K562 (cell line): ENCODE measurements around the gene LRRC25. TPM values are rescaled to one million over a fixed set of nuclear protein-coding genes. Genes with fewer than 3 reads are reported as not detected.
A peak's percentile ranks its signal among the peaks of the same experiment; 100 is the strongest.

Experiments
- ATAC-seq: fragments of 200-7000 bp; cut with Tn5 transposase; 3 replicates; pipeline ENCODE4 v1.9.1; 2020; ENCODE audit warnings: moderate library complexity
- BruUV-seq: library from RNA; stranded (reverse); fragments of 400-500 nt; replicated peaks from 2 replicates; lab custom pipeline; 2021; lab: Mats Ljungman, UMichigan
- CTCF ChIA-PET: fragments of 300-600 bp; formaldehyde crosslinking; extraction: SDS; loops from one replicate; lab custom pipeline; 2021; ENCODE audit warnings: low intra/inter-chr PET ratio; lab: Yijun Ruan, JAX
- POLR2A ChIA-PET: fragments of 300-600, 350-650 bp; sonication (Branson Sonifier 250); formaldehyde crosslinking; extraction: SDS; loops from one replicate; lab custom pipeline; 2021; ENCODE audit warnings: antibody characterized with exemption, inconsistent platforms; lab: Yijun Ruan, JAX
- DNase-seq, 4 experiments: peaks; one replicate each; pipeline versions ENCODE4 v3.0.0 to v3.0.0-alpha.2; 2011 to 2018; ENCODE audit warnings: low spot score in 3 of 4, mixed read lengths in 3 of 4; ENCODE audit errors: extremely low read depth in 1 of 4
- FAIRE-seq: peaks from 2 replicates; lab custom pipeline; 2011; peaks lifted over from hg19 to GRCh38; lab: Jason Lieb, UNC
- H2AFZ ChIP-seq: 2 replicates; pipeline ENCODE4 v1.6.0; 2011; ENCODE audit warnings: low read depth, low read length, control low read depth, inconsistent platforms
- H3K27ac ChIP-seq: fragments of 200-600 bp; 3 replicates; pipeline ENCODE4 v1.8.0; 2011; ENCODE audit warnings: low read depth, mild to moderate bottlenecking, control low read depth, inconsistent platforms, low read length, moderate library complexity, mixed read lengths; ENCODE audit errors: extremely low read depth
- H3K27me3 ChIP-seq, 2 experiments: fragments of 300-600 bp in 1 of 2; 2 replicates in 1 of 2; 3 replicates in 1 of 2; pipeline versions ENCODE4 v1.6.0 to v1.8.0; 2011; ENCODE audit warnings: inconsistent platforms in 2 of 2, low read length in 2 of 2, mild to moderate bottlenecking in 1 of 2, mixed read lengths in 1 of 2, moderate library complexity in 1 of 2; ENCODE audit not compliant: control insufficient read depth in 2 of 2, insufficient read depth in 2 of 2
- H3K36me3 ChIP-seq: fragments of 300-600 bp; 3 replicates; pipeline ENCODE4 v1.8.0; 2011; ENCODE audit warnings: mild to moderate bottlenecking, low read length, inconsistent platforms; ENCODE audit not compliant: control insufficient read depth, insufficient read depth
- H3K4me1 ChIP-seq, 2 experiments: fragments of 200-600 bp in 1 of 2; replicated peaks in 1 of 2; 2 replicates in 1 of 2; 3 replicates in 1 of 2; pipeline versions ENCODE4 v1.5.1 to v1.8.0; 2011; ENCODE audit warnings: inconsistent platforms in 2 of 2, low read length in 2 of 2, mild to moderate bottlenecking in 1 of 2, mixed read lengths in 1 of 2, moderate library complexity in 1 of 2; ENCODE audit not compliant: control insufficient read depth in 2 of 2, insufficient read depth in 2 of 2
- H3K4me2 ChIP-seq: 2 replicates; pipeline ENCODE4 v1.6.1; 2011; ENCODE audit warnings: low read length, control low read depth, inconsistent platforms, mixed read lengths; ENCODE audit not compliant: insufficient read depth
- H3K4me3 ChIP-seq: fragments of 200-600 bp; sonication (generic), shearing (Covaris generic); 2 replicates; pipeline ENCODE4 v1.5.1; 2016; ENCODE audit warnings: control low read depth, inconsistent platforms
- H3K79me2 ChIP-seq: fragments of 200-600 bp; 3 replicates; pipeline ENCODE4 v1.8.0; 2011; ENCODE audit warnings: low read length, inconsistent platforms; ENCODE audit not compliant: control insufficient read depth, insufficient read depth
- H3K9ac ChIP-seq, 2 experiments: 2 replicates each; pipeline versions ENCODE4 v1.6.0 to v1.6.1; 2011; ENCODE audit warnings: low read depth in 2 of 2, low read length in 2 of 2, control low read depth in 1 of 2, inconsistent platforms in 1 of 2, mild to moderate bottlenecking in 1 of 2, mixed read lengths in 1 of 2; ENCODE audit not compliant: insufficient read depth in 1 of 2
- H3K9me1 ChIP-seq: one replicate; pipeline ENCODE4 v1.6.0; 2011; ENCODE audit warnings: inconsistent platforms, mild to moderate bottlenecking, low read length, moderate library complexity; ENCODE audit not compliant: control insufficient read depth, insufficient read depth
- H3K9me3 ChIP-seq: replicated peaks from 2 replicates; pipeline ENCODE4 v1.5.1; 2011; ENCODE audit warnings: low read depth, low read length, inconsistent platforms; ENCODE audit not compliant: control insufficient read depth, insufficient read depth
- H4K20me1 ChIP-seq: replicated peaks from 2 replicates; pipeline ENCODE4 v1.6.1; 2011; ENCODE audit warnings: low read length, inconsistent platforms, mixed read lengths; ENCODE audit not compliant: control insufficient read depth, insufficient read depth
- FOS ChIP-seq: IDR thresholded peaks from 3 replicates; pipeline ENCODE4 v1.6.1; 2011; ENCODE audit not compliant: insufficient read length; ENCODE audit errors: extremely low read depth
- FUS ChIP-seq: fragments of 200-400 bp; formaldehyde crosslinking; optimal IDR thresholded peaks from 2 replicates; pipeline ENCODE3; 2017; ENCODE audit warnings: low read depth, low read length
- HNRNPK ChIP-seq: fragments of 200-400 bp; formaldehyde crosslinking; IDR thresholded peaks from one replicate; pipeline ENCODE4 v1.6.1; 2018; ENCODE audit warnings: mild to moderate bottlenecking, low read depth, low read length; ENCODE audit not compliant: poor library complexity, severe bottlenecking
- KAT2B ChIP-seq: IDR thresholded peaks from one replicate; pipeline ENCODE4 v1.6.1; 2012; ENCODE audit warnings: low read depth, mild to moderate bottlenecking, control low read depth, inconsistent platforms, low read length, moderate library complexity
- MAFK ChIP-seq: IDR thresholded peaks from 2 replicates; pipeline ENCODE4 v1.6.1; 2011; ENCODE audit warnings: low read length, improper control_type of control experiment
- NR2F6 ChIP-seq: fragments of 450-650 bp; formaldehyde crosslinking; IDR thresholded peaks from 2 replicates; pipeline ENCODE4 v1.4.0; 2020; ENCODE audit warnings: mild to moderate bottlenecking
- POLR2G ChIP-seq: fragments of 200-400 bp; formaldehyde crosslinking; IDR thresholded peaks from 2 replicates; pipeline ENCODE4 v1.6.1; 2017; ENCODE audit warnings: low read depth, mild to moderate bottlenecking, antibody characterized with exemption, low read length, moderate library complexity
- PURB ChIP-seq: sonication (generic); formaldehyde crosslinking; IDR thresholded peaks from 2 replicates; pipeline ENCODE4 v1.9.0; 2021; ENCODE audit warnings: low read depth, mild to moderate bottlenecking, missing genetic modification reagents
- RBFOX2 ChIP-seq: fragments of 200-400 bp; formaldehyde crosslinking; IDR thresholded peaks from 2 replicates; pipeline ENCODE4 v1.6.1; 2017; ENCODE audit warnings: low read depth, mild to moderate bottlenecking, low read length, moderate library complexity
- RBM25 ChIP-seq: fragments of 200-400 bp; formaldehyde crosslinking; IDR thresholded peaks from 2 replicates; pipeline ENCODE4 v1.6.1; 2018; ENCODE audit warnings: low read length, low read depth, moderate library complexity; ENCODE audit not compliant: severe bottlenecking
- ZBTB33 ChIP-seq: sonication (generic); formaldehyde crosslinking; IDR thresholded peaks from 2 replicates; pipeline ENCODE4 v1.8.1; 2023; ENCODE audit warnings: mild to moderate bottlenecking, missing genetic modification reagents
- ZBTB9 ChIP-seq: fragments of 450-650 bp; formaldehyde crosslinking; IDR thresholded peaks from 2 replicates; pipeline ENCODE4 v1.4.0; 2020; ENCODE audit warnings: mild to moderate bottlenecking, moderate library complexity
- ZC3H11A ChIP-seq: IDR thresholded peaks from 2 replicates; pipeline ENCODE4 v1.6.1; 2012; ENCODE audit warnings: low read depth, low read length, improper control_type of control experiment
- ZNF133 ChIP-seq: fragments of 250-450 bp; sonication (Bioruptor Pico); IDR thresholded peaks from 2 replicates; pipeline ENCODE4 v1.4.0; 2020; ENCODE audit warnings: mild to moderate bottlenecking
- ZNF263 ChIP-seq: sonication (generic); formaldehyde crosslinking; IDR thresholded peaks from 2 replicates; pipeline ENCODE4 v1.8.0; 2022; ENCODE audit warnings: mild to moderate bottlenecking, missing genetic modification reagents, borderline replicate concordance
- WGBS: fragments of 100-300 bp; shearing (Covaris generic); methylation state at CpG from one replicate; pipeline ENCODE4 v1.1.6; 2016; ENCODE audit warnings: low coverage, mixed read lengths; ENCODE audit not compliant: insufficient coverage; ENCODE audit errors: missing lambda C conversion rate; 5-methylcytosine and 5-hydroxymethylcytosine counted together
- in situ Hi-C: fragments of 300-500 bp; cut with MboI; formaldehyde crosslinking; loops from 4 replicates; pipeline ENCODE4 v1.15.0; 2018; ENCODE audit warnings: inconsistent platforms, mixed read lengths
- intact Hi-C: fragments of 100-400 bp; cut with micrococcal nuclease; formaldehyde crosslinking; loops from 2 replicates; pipeline ENCODE4 v1.14.2; 2022
- polyA plus RNA-seq, 8 experiments: library from polyadenylated mRNA; depleted of rRNA in 4 of 8; stranded (reverse) in 5 of 8; unstranded in 3 of 8; fragments of >200 nt; fragmentation: Nextera tagmentation in 2 of 8; fragmentation: Illumina TruSeq in 1 of 8; extraction: Ambion mirVana in 2 of 8; extraction: Trizol in 1 of 8; gene quantifications; 2 replicates each; pipeline versions ENCODE4 v1.2.1 to v1.2.3, GENCODE V29; 2011 to 2014; ENCODE audit warnings: inconsistent platforms in 1 of 8, missing spikeins in 1 of 8
- total RNA-seq, 7 experiments: library from RNA; depleted of rRNA in 6 of 7; stranded (reverse); fragments of >200 nt in 6 of 7; fragmentation: Illumina TruSeq in 2 of 7; extraction: Trizol in 2 of 7; gene quantifications; 2 replicates each; pipeline versions ENCODE4 v1.2.1 to v1.2.3, GENCODE V29; 2011 to 2021; ENCODE audit warnings: low replicate concordance in 1 of 7

LRRC25 gene
- total and polyA plus RNA-seq, 9 of the 15 experiments (the other 6 are each of a cell fraction or from before 2014, with no cell fraction given): 0.07 to 0.36 (median 0.10) TPM; not detected in 3

GRCh38 chr19:18432275-18433014 is 35.0 kb upstream of the LRRC25 start (continued):
- TF ChIP-seq ZBTB9 (CRISPR knock-in tag): 0 out of 2 replicates have a peak, but pooled peaks have one; percentile 11

GRCh38 chr19:18431351-18432197 is 34.2 kb upstream of the LRRC25 start:
- Histone ChIP-seq H3K27me3 (no peaks in the 10 kb centered on the region), H3K4me3 (no peak overlapping the region), H3K36me3 (peaks cover 84% of the 10 kb centered on the region), H3K9me1 (no peaks in the 10 kb centered on the region), H3K4me2 (0 out of 2 replicates have a peak overlapping the region, but pooled peaks have one; percentile 46), H3K79me2 (peaks cover 62% of the 10 kb centered on the region), H3K4me1 (peaks cover 36 to 99% of the 10 kb centered on the region in 2 experiments), H4K20me1 (peaks cover 12% of the 10 kb centered on the region; the same call in 1 of the 2 replicates), H3K9me3 (no peaks in the 10 kb centered on the region), H3K27ac (peak overlapping the region; percentile 67; the same call in 1 of the 3 replicates), H2AFZ (no peak overlapping the region), H3K9ac (peak overlapping the region in 1 of 2 experiments; percentile 92; a peak in 2 of 4 replicates)
- in situ Hi-C loops (no loop called here), intact Hi-C loops (no loop called here)
- WGBS: 79% methylated on average over 19 of the region's 34 CpGs
- BruUV-seq: no TSS peak
- ChIA-PET POLR2A (interaction anchor here (0.6 to 1.5 kb wide), 5 partner anchors 9 to 143 kb away, joined by 3 to 6 read pairs (median 3); partner anchors contain the start of gene SSBP4), CTCF (no interaction called here)
- ATAC-seq (no peak), DNase-seq (no peak), FAIRE-seq (no peak)
- no peak for TF ChIP-seq HNRNPK
- TF ChIP-seq FUS: no peak
- TF ChIP-seq RBM25: no peak
- TF ChIP-seq ZNF263: peak; percentile 90
- no peak for TF ChIP-seq KAT2B
- no peak for TF ChIP-seq ZC3H11A
- peak; percentile 97 for TF ChIP-seq ZBTB33
- TF ChIP-seq RBFOX2: no peak; the same call in none of the 2 replicates
- no peak for TF ChIP-seq FOS
- TF ChIP-seq NR2F6 (CRISPR knock-in tag): no peak
- TF ChIP-seq PURB: no peak
- TF ChIP-seq MAFK: no peak
- no peak for TF ChIP-seq ZNF133
- peak; percentile 73 for TF ChIP-seq POLR2G
